ENCODE measurements around the gene COL4A6. TPM values are rescaled to one million over a fixed set of nuclear protein-coding genes. Genes with fewer than 3 reads are reported as not detected.

The COL4A6 gene
- total and polyA plus RNA-seq, 12 donors, result 0.14 to 1.4 (median 0.73) TPM

GRCh38 chrX:108344216-108344615 lies 94.0 kb downstream of the COL4A6 start:
- Histone ChIP-seq H3K4me1 (replicated peaks in 1 of 2) (no peaks in the 10 kb centered on the region), H3K27ac (no peak overlapping the region), H3K36me3 (replicated peaks in 1 of 2) (no peaks in the 10 kb centered on the region), H3K27me3 (no peaks in the 10 kb centered on the region), H3K4me3 (no peak overlapping the region), H3K9me3 (replicated peaks in 1 of 3) (no peaks in the 10 kb centered on the region)
- DNase-seq, result no peak
- intact Hi-C loops (cut with DNase I), result no loop called here
- WGBS, 4 donors, result 55 to 67% (median 63%) methylated on average over 1 of the region's 1 CpG
- TF ChIP-seq CTCF (IDR thresholded peaks at IDR 0.05) (no peak), POLR2A (IDR thresholded peaks at IDR 0.05) (no peak)

- DNase-seq, result no peak
- Histone ChIP-seq H3K27me3 (no peaks in the 10 kb centered on the region), H3K36me3 (replicated peaks in 1 of 2) (no peaks in the 10 kb centered on the region), H3K27ac (no peak overlapping the region), H3K4me1 (replicated peaks in 1 of 2) (no peaks in the 10 kb centered on the region), H3K9me3 (replicated peaks in 1 of 3) (no peaks in the 10 kb centered on the region), H3K4me3 (no peak overlapping the region)
- TF ChIP-seq POLR2A (IDR thresholded peaks at IDR 0.05) (no peak), CTCF (IDR thresholded peaks at IDR 0.05) (no peak)
- WGBS, 4 donors, result 28 to 66% (median 37%) methylated on average over 1 of the region's 1 CpG
- intact Hi-C loops (cut with DNase I), result no loop called here
These were observed 96.3 kb downstream of the COL4A6 start for GRCh38 chrX:108341947-108342346.

- Histone ChIP-seq H3K36me3 (replicated peaks in 1 of 2) (no peaks in the 10 kb centered on the region), H3K9me3 (replicated peaks in 1 of 3) (no peaks in the 10 kb centered on the region), H3K4me3 (no peak overlapping the region), H3K4me1 (replicated peaks in 1 of 2) (no peaks in the 10 kb centered on the region), H3K27ac (no peak overlapping the region), H3K27me3 (peaks cover 9% of the 10 kb centered on the region)
- intact Hi-C loops (cut with DNase I), result no loop called here
- WGBS, 4 donors, result 71 to 100% (median 80%) methylated on average over 1 of the region's 1 CpG
- TF ChIP-seq POLR2A (IDR thresholded peaks at IDR 0.05) (no peak), CTCF (IDR thresholded peaks at IDR 0.05) (no peak)
- no peak for DNase-seq
These were observed 105.9 kb downstream of the COL4A6 start for GRCh38 chrX:108332281-108332680.

GRCh38 chrX:108331126-108331909 lies 106.9 kb downstream of the COL4A6 start:
- TF ChIP-seq POLR2A (IDR thresholded peaks at IDR 0.05) (no peak), CTCF (IDR thresholded peaks at IDR 0.05) (no peak)
- Histone ChIP-seq H3K27me3 (peaks cover 7% of the 10 kb centered on the region), H3K4me1 (replicated peaks in 1 of 2) (no peaks in the 10 kb centered on the region), H3K9me3 (replicated peaks in 1 of 3) (no peaks in the 10 kb centered on the region), H3K36me3 (replicated peaks in 1 of 2) (no peaks in the 10 kb centered on the region), H3K4me3 (no peak overlapping the region), H3K27ac (no peak overlapping the region)
- DNase-seq, result no peak
- 61 to 81% (median 69%) methylated on average over 7 of the region's 7 CpGs for WGBS, 4 donors
- intact Hi-C loops (cut with DNase I), result no loop called here

All from adrenal gland (tissue), 12 donors.